Right ventricle myocardium superior (tissue), 1 donor: ENCODE data around the gene ZCRB1. TPM values are rescaled to one million over a fixed set of nuclear protein-coding genes. Genes with fewer than 3 reads are reported as not detected.
"Not testable (repeated sequence)": the region's sequence is repeated elsewhere in the genome, so short reads cannot be mapped to it uniquely, and the experiment has no call there.

Experiments
- ATAC-seq: fragments of 200-7000 bp; cut with Tn5 transposase; one replicate; pipeline ENCODE4 v1.9.1; 2020; ENCODE audit warnings: mild to moderate bottlenecking; ENCODE audit not compliant: poor library complexity
- DNase-seq: peaks from one replicate; pipeline ENCODE4 v3.0.0-alpha.2; 2020
- intact Hi-C: fragments of 100-400 bp; cut with DNase I; formaldehyde crosslinking; loops from one replicate; pipeline ENCODE4 v1.11.2; 2022
- long read RNA-seq: library from polyadenylated mRNA; unstranded; transcript quantifications from one replicate; pipeline ENCODE4 v2.0.0, GENCODE V29; 2021
- total RNA-seq: library from RNA; stranded (reverse); fragmentation: NEBNext Ultra II Directional; extraction: Animal tissue kit (Norgen Biotek cat#: 25700); gene quantifications from one replicate; pipeline ENCODE4 v1.2.1, GENCODE V29; 2021
- donor health status: DM: no; HTN: yes; CAD: no; lungs with severe emphysema.

Gene ZCRB1
- 59.0 TPM for total RNA-seq
- long read RNA-seq, transcript ZCRB1-201 (8 exons, 1,827 nt): major isoform, 51 of 59 reads
- long read RNA-seq, partial matches to known transcripts: 6 of 59 reads
- long read RNA-seq, other reads (novel, unspliced or antisense): 2 of 59 reads

GRCh38 chr12:42325653-42326474 lies at the start of gene ZCRB1, which contains the start of gene PPHLN1:
Gene ZCRB1, minus strand, starts transcription at chr12:42326094. Its CDS starts 1,992 bp downstream, at chr12:42324102.
Gene PPHLN1, plus strand, starts transcription at chr12:42326167. Its CDS starts 9,736 bp downstream, at chr12:42335903.
- DNase-seq (peak; percentile 90), ATAC-seq (peak; percentile 99)
- intact Hi-C loops: loop anchor here (5.0 to 10.0 kb wide), 2 partner anchors 91 to 194 kb away; partner anchors contain the start of gene YAF2

GRCh38 chr12:42373669-42374068 lies 47.8 kb upstream of the ZCRB1 start:
- ATAC-seq (no peak), DNase-seq (no peak)
- intact Hi-C loops: no loop called here

GRCh38 chr12:42372154-42372791 lies 46.4 kb upstream of the ZCRB1 start:
- ATAC-seq: peak; percentile 76
- intact Hi-C loops: no loop called here
- DNase-seq: no peak

- intact Hi-C loops: no loop called here
- no peak for ATAC-seq
- DNase-seq: no peak
These were observed 44.1 kb upstream of the ZCRB1 start for GRCh38 chr12:42370013-42370412.

GRCh38 chr12:42365486-42365885 lies 39.6 kb upstream of the ZCRB1 start:
- DNase-seq (no peak), ATAC-seq (no peak)
- intact Hi-C loops: no loop called here

- intact Hi-C loops: no loop called here
- DNase-seq: no peak
- ATAC-seq: no peak
These were observed 38.8 kb upstream of the ZCRB1 start for GRCh38 chr12:42364692-42365091.

- DNase-seq: no peak
- intact Hi-C loops: no loop called here
- no peak for ATAC-seq
These were observed 36.9 kb upstream of the ZCRB1 start for GRCh38 chr12:42362647-42363260.

- intact Hi-C loops: no loop called here
- DNase-seq (no peak), ATAC-seq (no peak)
These were observed 36.2 kb upstream of the ZCRB1 start for GRCh38 chr12:42361909-42362646.

- intact Hi-C loops: no loop called here
- DNase-seq (no peak), ATAC-seq (no peak)
These were observed 35.0 kb upstream of the ZCRB1 start for GRCh38 chr12:42360747-42361403.

GRCh38 chr12:42356344-42356743 lies 30.4 kb upstream of the ZCRB1 start:
- ATAC-seq: peak; percentile 83
- intact Hi-C loops: no loop called here
- no peak for DNase-seq

GRCh38 chr12:42350021-42350407 lies 24.1 kb upstream of the ZCRB1 start:
- ATAC-seq, intact Hi-C loops: not testable (repeated sequence)

GRCh38 chr12:42349119-42350020 lies 23.5 kb upstream of the ZCRB1 start:
- intact Hi-C loops, DNase-seq: not testable (repeated sequence)
- peak; percentile 60 for ATAC-seq

More at GRCh38 chr12:42350021-42350407, 24.1 kb upstream of the ZCRB1 start:
- DNase-seq: not testable (repeated sequence)

GRCh38 chr12:42346403-42347002 lies 20.6 kb upstream of the ZCRB1 start:
- DNase-seq (no peak), ATAC-seq (no peak)
- intact Hi-C loops: no loop called here

GRCh38 chr12:42343721-42344120 lies 17.8 kb upstream of the ZCRB1 start:
- ATAC-seq (no peak), DNase-seq (no peak)
- intact Hi-C loops: no loop called here

- no peak for DNase-seq
- no peak for ATAC-seq
- intact Hi-C loops: no loop called here
These were observed 16.1 kb upstream of the ZCRB1 start for GRCh38 chr12:42342028-42342427.

GRCh38 chr12:42338280-42338679 lies 12.4 kb upstream of the ZCRB1 start:
- DNase-seq (no peak), ATAC-seq (no peak)
- intact Hi-C loops: no loop called here

GRCh38 chr12:42336286-42336685 lies 10.4 kb upstream of the ZCRB1 start:
- DNase-seq (no peak), ATAC-seq (no peak)
- intact Hi-C loops: no loop called here
